LNCaP clone FGC (cell line): ENCODE data around the gene ZNF691.
A peak's percentile ranks its signal among the peaks of the same experiment; 100 is the strongest.
"Not testable (repeated sequence)": the region's sequence is repeated elsewhere in the genome, so short reads cannot be mapped to it uniquely, and the experiment has no call there.

Source experiments
- DNase-seq: peaks from one replicate; pipeline ENCODE4 v3.0.0-alpha.2; 2011; ENCODE audit warnings: low read depth
- H3K4me3 ChIP-seq: 2 replicates; pipeline ENCODE4 v1.5.1; 2011; ENCODE audit warnings: mild to moderate bottlenecking, low read depth, low read length, control low read depth
- TF ChIP-seq, protein P1 (sequence below): IDR thresholded peaks from 2 replicates; pipeline ENCODE4 v1.5.1; 2012; ENCODE audit warnings: mild to moderate bottlenecking; ENCODE audit not compliant: control insufficient read depth, insufficient read depth; ENCODE audit errors: extremely low read depth

The ZNF691 gene

DNA sequence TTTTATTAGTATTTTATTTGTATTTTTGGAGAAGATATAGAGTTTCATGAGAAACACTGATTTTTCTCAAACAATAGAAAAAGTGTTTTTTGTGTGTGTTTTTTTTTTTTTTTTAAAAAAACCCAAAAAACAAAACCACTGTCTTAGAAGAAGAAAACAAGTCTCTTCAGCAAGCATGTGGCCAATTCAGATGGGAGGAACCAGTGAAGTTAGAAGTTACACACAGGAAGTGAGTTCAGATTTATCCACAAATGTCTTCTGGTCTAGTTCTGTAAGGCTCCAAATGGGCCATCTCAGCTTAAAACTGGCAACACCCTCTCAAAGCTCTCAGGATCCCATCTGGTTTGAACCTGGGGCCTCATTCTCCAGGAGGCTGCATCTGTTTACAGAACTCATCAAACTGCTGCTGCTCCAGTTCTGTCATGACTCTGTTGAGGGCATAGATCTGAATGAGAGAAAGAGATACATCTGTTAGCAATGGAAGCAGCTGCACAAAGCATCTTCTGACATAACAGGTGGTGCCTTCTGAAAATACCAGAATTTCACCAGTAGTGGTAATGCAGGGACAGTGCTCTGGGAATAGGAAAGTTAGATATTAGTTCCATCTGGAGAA lies 39.3 kb upstream of the ZNF691 start:
- TF ChIP-seq, protein P1, sequence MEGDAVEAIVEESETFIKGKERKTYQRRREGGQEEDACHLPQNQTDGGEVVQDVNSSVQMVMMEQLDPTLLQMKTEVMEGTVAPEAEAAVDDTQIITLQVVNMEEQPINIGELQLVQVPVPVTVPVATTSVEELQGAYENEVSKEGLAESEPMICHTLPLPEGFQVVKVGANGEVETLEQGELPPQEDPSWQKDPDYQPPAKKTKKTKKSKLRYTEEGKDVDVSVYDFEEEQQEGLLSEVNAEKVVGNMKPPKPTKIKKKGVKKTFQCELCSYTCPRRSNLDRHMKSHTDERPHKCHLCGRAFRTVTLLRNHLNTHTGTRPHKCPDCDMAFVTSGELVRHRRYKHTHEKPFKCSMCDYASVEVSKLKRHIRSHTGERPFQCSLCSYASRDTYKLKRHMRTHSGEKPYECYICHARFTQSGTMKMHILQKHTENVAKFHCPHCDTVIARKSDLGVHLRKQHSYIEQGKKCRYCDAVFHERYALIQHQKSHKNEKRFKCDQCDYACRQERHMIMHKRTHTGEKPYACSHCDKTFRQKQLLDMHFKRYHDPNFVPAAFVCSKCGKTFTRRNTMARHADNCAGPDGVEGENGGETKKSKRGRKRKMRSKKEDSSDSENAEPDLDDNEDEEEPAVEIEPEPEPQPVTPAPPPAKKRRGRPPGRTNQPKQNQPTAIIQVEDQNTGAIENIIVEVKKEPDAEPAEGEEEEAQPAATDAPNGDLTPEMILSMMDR = no peak
- no peak overlapping the region for H3K4me3 ChIP-seq
- no peak for DNase-seq

DNA sequence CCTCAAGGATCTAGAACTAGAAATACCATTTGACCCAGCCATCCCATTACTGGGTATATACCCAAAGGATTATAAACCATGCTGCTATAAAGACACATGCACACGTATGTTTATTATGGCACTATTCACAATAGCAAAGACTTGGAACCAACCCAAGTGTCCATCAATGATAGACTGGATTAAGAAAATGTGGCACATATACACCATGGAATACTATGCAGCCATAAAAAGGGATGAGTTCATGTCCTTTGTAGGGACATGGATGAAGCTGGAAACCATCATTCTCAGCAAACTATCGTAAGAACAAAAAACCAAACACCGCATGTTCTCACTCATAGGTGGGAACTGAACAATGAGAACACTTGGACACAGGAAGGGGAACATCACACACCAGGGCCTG lies 31.6 kb upstream of the ZNF691 start:
- not testable (repeated sequence) for DNase-seq, H3K4me3 ChIP-seq

DNA sequence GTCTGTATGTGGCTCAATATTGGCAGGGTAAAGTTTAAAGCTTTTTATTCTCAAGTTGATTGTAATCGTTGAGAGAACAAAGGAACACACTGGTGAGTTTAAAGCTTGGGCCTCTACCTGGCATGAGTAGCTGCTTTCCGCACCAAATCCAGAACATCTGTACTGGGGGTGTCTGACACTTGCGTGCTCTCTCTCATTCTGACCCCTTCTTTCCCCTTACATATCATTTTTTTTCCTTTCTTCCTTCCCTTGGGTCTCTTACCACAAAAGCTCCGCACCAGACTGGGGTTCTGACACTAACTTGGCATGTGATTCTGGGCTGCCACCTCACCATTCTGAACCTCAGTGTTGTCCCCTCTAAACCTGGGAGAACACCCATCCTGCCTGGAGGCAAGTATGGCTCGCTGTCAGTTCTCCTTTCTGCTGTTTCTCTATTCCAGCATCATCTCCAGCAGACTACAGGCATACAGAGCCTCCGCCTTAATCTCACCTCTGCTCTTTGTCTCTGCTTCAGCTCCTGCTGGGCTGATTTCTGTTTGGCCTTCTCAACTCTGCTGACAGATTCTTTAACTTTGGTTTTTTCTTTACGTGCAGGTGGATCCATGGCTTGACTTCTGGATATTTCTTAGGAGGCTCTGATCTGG lies 30.4 kb upstream of the ZNF691 start:
- DNase-seq = no peak
- peak overlapping the region; percentile 76 for H3K4me3 ChIP-seq
- TF ChIP-seq, protein P1 = no peak

DNA sequence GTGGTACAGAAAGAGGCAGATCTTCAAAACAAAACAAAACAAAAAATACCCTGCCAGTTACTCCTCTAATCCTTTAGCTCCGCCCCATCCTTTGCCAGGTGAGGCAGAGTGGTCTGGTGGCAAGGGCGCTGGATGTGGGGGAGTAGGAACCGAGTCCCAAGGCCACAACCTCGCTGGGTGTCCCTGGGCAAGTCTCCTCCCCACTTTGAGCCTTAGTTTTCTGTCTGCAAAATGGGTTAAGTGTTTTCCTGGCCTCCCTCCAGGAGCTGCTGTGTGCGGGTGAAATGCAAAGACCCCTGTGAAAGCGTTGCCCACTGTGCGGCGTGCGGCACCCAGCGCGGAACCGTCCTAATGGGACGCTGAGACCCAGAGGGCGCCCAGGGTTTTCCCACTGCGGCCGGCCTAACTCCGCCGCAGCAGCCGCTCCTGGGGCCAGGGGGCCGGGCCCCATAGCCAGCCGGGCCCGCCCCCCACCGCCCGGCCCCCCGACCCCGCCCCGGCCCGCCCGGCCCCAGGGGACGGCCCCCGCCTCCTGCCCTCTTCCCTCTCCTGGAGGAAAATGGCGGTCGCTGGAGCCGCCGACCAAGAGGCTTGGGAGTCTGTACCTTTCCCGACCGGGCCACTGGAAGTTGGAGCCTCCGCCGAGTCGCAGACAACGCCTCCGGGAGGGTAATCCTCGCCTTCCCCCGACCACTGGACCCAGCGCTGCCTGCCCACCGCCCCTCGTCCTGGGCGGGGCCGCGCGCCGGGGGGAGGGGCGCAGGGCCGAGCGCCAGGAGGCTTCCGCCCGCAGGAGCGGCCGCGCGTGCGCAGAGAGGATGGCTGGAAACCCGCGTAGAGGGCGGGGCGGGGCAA lies 29.6 kb upstream of the ZNF691 start, which contains the start of the genes ERMAP and SVBP:
ERMAP (plus strand) TSS at position 538 of the 855 bp plus-strand sequence. CDS start 13,327 bp downstream, outside the sequence.
SVBP (minus strand) TSS at position 813 of the 855 bp plus-strand sequence. CDS start 853 bp downstream, outside the sequence.
- H3K4me3 ChIP-seq = peak within 1 kb of the TSS; percentile 76
- no peak for DNase-seq
- TF ChIP-seq, protein P1 = no peak

DNA sequence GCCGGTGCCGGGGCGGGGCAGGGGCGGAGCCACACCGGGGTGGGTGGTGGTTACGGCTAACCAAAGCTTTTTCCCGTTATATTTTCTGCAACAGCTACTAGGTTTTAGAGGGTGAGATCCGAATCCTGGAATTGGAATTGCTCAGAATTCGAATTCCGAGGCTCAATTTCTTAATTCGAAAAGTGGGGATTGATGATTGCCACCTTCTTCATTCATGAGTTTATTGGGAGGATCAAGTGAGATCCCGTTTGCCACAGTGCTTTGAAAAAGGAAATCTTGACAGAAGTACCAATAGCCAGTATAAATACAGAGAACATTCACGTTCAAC lies 29.0 kb upstream of the ZNF691 start:
- DNase-seq = no peak
- TF ChIP-seq, protein P1 = no peak
- peak overlapping the region; percentile 76 for H3K4me3 ChIP-seq

DNA sequence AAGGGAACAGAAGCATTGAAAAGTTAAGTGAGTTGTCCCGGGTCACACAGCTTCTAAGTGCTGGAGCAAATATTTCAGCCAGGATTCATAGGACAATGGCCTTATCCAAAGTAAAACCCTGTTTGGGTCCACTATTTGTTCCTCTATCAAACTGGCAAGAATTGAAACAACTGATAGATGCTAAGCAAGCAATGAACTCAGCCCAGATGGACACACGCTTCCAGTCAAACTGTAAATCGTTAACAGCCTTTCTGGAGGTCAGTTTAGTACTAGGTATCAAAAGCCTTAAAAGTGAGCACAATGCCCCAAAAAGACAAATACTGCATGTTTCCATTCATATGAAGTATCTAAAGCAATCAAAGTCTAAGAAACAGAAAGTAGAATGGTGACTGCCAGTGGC lies 28.4 kb upstream of the ZNF691 start:
- TF ChIP-seq, protein P1 = no peak
- no peak for DNase-seq
- H3K4me3 ChIP-seq = no peak overlapping the region

DNA sequence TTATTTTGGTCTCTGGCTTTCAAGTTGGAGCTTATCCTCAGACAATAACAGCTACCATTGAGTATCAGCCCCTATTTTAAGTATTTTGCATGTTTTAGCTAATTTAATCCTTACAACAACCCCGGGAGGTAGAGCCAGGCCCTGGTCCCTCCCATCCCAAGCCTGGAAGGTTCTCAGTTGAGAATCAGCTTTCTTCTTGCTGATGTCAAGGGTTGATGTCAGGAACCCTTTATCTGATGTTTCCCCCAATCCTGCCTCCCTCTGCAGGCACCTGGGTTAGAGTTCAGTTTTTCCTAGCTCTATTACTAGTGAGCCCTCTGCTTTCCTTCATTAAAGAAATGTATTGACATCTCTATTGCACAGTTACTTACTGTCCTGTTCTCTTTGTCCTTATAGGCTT lies 25.6 kb upstream of the ZNF691 start:
- TF ChIP-seq, protein P1 = no peak
- H3K4me3 ChIP-seq = no peak overlapping the region
- DNase-seq = no peak
